Tibial nerve (tissue), 3 donors: ENCODE measurements around the gene NEBL.

Source experiments
- CTCF ChIP-seq, 5 experiments: fragments of 200-600 bp in 3 of 5; fragments of 450-650 bp in 2 of 5; sonication (generic) in 3 of 5; IDR thresholded peaks; one replicate each; pipeline ENCODE4 v1.5.1; 2016 to 2019; ENCODE audit warnings: antibody characterized with exemption in 5 of 5, mild to moderate bottlenecking in 3 of 5, moderate library complexity in 2 of 5
- POLR2A ChIP-seq, 2 donors: fragments of 450-650 bp; IDR thresholded peaks; one replicate each; pipeline ENCODE4 v1.6.1; 2017; ENCODE audit warnings: antibody characterized with exemption in 2 of 2, mild to moderate bottlenecking in 2 of 2, moderate library complexity in 2 of 2

DNA sequence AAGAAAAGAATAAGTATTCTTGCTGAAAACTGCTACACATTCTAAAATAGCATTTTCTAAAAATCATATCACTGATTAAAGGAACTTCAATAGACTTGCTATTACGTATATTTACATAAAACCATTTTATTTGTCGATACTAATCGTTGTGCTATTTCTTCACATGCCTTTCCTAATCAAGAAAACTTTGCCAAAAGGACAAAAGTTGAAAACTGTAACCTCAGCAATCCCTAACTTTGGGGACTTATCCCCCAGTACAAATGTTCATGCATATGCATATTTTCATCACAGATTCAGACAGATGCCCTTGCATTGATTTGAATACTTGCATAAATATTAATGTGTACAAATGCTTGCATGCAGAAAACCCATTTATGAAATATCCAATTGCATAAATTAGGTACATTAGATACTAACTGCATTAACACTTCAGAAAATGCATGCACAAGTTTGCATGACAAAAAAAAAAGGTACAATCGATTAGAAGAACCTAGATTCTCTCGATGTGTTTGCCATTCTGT is 35.6 kb upstream of the NEBL start:
- TF ChIP-seq CTCF (IDR thresholded peaks at IDR 0.05) (no peak), POLR2A (IDR thresholded peaks at IDR 0.05) (no peak)
